ENCODE results near the gene VTI1B. TPM values are rescaled to one million over a fixed set of nuclear protein-coding genes. Genes with fewer than 3 reads are reported as not detected.

The VTI1B gene
- total RNA-seq, 1 donor from 2014 or later: 81.0 TPM

DNA sequence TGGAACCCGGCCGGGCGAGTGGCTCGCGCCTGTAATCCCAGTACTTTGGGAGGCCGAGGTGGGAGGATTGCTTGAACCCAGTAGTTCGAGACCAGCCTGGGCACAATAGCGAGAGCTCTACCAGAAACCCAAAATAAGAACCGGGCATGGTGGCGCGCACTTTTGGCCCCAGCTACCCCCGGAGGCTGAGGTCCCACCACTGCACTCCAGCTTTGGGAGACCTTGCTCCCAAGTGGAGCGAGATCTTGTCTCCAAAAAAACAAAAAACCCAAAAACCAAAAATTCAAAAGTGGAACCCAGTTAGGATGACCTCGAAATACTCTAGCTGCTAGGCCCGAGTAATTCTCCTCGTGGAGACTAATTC, 769 bp upstream of the VTI1B start:
- ATAC-seq: no peak

DNA sequence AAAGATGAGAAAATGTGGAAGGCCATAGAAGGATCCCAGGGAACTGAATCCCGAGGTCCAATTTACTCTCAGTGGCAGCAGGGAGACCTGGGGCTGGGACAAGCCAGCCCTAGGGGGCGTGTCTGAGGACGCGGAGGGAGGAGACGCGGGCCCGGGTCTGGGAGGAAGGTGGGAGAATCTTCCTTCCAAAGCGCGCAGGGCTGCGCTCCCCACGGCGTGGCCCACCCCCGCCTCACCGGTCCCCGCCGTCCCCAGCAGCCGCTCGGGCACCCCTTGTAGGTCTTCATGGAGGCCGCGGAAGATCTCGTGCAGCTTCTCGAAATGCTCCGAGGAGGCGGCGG, 323 bp downstream of the VTI1B start:
- peak; percentile 80 for ATAC-seq

DNA sequence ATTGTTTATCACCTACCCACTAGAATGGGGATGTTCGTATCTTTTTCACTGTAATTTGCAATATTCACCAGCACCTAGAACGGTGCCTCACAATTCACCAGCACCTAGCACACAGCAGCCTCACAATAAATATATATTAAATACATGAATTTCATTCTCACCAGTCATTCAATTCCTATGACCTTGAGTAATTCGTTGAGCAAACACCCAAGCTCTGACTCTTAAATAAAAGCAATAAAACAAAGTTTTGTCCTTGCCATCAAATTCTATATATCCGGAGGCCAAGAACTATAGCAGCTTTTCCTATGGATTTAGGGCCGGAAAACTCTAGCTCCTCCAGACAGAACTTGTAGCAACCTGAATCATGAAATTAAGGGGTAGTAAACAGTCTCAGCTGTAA, 981 bp downstream of the VTI1B start:
- ATAC-seq: no peak

DNA sequence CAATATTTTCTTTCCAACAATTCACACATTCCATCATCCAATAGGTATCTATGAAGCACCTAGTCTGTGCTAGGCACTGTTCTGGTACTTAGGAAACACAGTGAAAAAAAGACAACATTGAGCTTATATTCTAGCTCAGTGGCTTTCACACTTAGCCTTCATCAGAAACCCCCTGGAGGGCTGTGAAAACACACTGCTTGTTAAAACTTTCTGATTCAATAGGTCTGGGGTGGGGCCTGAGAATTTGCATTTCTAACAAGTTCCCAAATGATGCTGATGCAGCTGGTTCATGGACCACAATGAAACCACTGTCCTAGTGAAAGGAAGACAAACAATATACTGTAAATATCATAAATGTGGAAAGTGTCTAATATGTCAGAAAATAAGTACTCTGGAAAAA, 5.9 kb downstream of the VTI1B start:
- ATAC-seq: no peak

DNA sequence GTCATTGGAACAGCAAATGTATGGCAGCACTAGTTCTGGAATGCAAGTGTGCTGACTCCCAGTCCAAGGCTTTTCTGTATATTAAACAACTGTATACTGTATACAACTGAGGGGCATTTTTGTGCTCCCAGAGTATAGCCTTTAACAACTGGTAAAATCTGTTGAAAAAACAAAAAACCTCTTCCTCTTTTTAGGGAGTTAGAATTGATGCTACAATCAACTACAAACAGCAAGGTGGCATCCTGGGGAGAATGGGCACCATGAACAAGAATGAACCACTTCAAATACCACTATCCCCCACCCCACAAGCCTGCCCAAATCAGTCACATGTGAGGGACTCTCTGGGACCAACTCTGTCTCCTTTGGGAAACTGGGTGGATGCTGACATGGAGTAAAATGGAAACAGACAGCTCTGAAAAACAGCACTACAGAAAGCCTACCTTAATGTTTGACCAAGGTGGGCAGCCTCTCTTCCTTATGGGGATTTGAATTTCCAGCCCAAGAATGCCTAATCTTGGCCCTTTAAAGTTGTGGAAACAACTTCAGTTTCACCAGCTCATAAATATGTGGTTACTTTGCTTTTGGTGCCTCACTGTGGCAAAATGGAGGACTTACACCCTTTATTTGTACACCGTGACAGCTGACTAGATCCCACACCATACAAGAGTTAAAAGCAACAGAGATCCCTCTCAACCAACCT, 7.5 kb downstream of the VTI1B start:
- peak; percentile 71 for ATAC-seq

DNA sequence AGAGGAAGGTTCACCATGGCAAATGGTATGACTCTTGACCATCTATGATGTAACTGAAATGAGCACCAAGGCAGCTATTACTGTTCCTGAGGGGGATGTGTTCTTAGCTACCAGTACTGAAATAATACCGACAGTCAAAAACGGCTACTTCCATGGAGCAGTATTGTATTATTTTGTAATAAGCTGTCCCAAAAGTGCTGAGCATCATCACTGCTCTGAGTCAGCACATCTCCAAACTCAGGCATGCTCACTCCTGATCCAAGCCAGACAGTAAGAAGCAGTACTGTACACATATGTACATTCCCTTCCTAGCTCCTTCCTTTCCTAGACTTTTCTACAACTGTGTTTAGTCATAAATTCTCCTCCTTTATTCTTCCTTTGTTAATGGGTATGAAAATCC, 8.6 kb downstream of the VTI1B start:
- peak; percentile 42 for ATAC-seq

DNA sequence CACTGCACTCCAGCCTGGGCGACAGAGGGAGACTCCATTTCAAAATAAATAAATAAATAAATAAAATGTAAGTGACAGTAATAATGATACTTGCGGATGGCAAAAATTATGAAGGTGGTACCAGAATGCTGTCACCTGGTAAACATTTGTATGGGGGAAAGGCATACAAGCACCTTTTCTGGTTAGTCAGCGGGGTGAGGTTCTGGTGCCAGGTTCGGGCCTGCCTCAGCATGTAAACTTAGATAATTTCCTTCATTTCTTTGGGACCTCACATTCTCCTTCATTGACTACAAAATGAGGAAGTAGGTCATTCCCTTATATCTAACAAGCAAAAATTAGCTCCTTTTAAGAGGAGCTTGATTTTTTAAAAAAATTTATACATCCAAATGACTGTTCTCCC, 10.8 kb downstream of the VTI1B start:
- peak; percentile 71 for ATAC-seq

DNA sequence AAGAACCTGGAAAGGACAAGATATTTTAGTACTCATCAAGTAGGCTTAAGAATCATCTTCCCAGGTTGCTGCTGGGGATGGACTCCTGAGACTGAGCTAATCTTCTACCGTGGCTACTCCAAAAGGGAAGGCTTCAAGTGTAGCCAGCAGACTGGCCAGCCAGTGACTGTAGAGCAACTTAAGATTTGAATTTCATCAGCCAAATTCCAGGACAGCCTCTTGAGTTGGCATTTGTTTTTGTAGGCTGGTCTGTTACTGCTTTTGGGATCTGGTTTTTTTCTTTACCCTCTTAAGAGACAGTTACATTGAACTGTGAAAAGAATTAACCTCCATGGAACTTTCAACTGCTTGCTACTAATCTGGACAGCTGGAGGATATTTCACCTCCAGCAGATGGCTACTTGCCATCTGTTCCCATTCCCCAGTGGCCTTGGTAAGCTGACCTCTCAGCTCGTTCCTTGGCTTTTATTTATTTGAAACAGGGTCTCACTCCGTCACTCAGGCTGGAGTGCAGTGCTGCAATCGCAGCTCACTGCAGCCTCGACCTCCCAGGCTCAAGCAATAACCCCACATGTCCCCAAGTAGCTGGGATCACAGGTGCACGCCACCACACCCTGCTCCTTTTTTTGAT, 20.7 kb downstream of the VTI1B start:
- ATAC-seq: no peak

DNA sequence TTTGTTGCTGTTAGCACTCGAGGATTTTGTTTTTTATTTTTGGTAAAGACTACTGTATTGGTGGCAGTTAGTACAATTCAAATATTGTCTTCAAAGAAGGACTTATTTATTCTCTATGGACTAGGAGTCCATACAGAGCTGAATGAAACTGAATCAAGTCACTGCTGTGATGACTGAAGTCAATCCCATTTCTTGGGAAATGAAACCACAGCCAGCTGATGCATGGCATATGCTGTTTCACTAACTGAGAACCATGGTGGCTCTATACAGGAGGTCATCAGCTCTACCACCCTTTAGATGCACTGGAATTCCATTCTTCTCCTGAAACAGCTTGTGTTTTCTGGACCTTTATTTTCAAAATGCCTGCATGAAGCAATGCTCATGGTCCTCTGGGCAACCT, 22.2 kb downstream of the VTI1B start:
- ATAC-seq: no peak

DNA sequence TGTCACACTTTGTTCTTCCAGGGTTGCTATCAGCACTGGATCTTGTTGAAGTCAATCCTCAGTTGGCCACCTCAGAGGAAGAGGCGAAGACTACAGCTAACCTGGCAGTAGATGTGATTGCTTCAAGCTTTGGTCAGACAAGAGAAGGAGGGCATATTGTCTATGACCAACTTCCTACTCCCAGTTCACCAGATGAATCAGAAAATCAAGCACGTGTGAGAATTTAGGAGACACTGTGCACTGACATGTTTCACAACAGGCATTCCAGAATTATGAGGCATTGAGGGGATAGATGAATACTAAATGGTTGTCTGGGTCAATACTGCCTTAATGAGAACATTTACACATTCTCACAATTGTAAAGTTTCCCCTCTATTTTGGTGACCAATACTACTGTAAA, 23.7 kb downstream of the VTI1B start:
- peak; percentile 30 for ATAC-seq

DNA sequence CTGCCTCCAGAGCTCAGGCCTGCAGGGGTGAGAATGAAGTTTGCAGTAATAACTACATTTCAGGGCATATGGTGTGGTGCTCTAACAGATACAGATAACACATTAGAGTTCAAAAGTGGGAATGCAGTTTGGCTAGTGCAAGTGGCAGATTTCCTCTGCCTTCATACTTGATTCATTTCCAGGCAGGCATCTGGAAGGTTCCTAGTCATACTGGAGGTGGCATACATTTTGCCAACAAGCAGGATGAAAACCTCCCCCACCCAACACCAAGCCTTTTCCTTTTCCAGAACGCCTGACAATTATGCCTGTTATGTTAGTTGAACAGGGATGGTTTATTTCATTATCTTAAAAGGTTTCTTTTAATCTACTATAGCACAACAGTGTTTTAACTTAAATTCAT, 24.3 kb downstream of the VTI1B start:
- ATAC-seq: no peak

DNA sequence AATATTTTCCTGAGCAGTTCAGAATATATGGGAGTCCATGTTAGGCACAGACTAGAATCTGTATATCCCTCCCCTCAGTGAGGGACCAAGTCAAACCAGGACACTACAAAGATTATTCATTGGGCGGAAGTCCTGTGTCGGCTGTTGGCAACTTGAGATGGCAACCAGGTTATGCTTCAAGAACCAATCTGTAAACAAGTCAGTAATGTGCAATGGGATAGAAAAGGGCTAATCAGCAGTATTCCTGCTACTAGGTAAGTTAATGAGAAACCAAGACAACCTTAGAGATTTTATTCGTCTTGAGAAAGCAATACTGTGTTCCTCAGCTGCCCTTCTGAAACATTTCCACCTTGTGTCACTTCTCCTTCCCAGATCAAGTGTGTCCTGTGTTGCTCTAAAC, 28.3 kb downstream of the VTI1B start:
- no peak for ATAC-seq

DNA sequence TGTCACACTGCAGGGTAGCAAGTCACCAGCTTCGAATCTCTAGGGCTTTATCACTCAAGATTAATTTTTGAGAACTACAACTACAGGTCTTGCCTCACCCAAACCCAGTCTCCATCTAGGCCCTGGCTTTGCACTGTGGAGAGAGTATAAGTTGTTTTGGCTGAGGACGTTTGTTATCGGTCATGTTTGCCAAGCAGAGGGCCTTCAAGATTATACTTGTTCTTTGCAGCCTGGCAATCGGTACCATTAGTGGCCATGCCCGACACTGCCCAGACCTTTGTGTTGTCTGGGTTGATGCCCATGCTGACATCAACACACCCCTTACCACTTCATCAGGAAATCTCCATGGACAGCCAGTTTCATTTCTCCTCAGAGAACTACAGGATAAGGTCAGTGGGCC, 29.0 kb downstream of the VTI1B start:
- no peak for ATAC-seq

DNA sequence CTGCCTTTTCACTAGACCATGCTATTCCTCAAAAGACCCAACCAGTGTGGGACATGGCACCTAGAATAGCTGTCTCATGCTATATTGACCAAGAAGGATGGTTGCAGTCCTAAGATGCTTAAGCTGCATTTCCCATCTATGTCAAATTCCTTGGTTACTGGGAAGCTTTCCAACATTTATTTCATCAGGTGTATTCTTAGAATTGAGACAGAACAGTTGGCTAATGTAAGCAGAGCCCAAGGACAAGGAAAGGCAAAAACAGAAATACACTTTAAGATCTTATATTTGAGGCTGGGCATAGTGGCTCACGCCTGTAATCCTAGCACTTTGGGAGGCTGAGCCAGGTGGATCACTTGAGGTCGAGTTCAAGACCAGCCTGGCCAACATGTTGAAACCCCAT, 30.0 kb downstream of the VTI1B start:
- no peak for ATAC-seq

DNA sequence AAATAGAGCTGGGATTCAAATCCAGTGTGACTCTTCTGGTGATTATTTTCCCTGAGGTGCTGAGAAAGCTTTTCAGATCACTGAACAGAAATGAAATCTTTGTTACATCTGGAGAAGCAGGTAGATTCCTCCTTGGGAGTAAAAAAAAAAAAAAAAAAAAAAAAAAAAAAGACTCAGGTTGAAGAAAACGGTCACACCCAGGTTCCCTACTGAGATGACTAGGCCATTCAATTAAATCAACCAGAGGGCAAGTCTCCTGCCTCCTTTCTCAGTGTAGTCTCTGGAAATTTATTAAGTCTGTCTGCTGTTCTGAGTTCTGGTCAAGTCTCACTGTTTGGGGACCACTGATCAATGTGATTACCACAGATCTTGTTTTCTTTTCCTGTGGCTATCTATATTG, 30.7 kb downstream of the VTI1B start:
- no peak for ATAC-seq

DNA sequence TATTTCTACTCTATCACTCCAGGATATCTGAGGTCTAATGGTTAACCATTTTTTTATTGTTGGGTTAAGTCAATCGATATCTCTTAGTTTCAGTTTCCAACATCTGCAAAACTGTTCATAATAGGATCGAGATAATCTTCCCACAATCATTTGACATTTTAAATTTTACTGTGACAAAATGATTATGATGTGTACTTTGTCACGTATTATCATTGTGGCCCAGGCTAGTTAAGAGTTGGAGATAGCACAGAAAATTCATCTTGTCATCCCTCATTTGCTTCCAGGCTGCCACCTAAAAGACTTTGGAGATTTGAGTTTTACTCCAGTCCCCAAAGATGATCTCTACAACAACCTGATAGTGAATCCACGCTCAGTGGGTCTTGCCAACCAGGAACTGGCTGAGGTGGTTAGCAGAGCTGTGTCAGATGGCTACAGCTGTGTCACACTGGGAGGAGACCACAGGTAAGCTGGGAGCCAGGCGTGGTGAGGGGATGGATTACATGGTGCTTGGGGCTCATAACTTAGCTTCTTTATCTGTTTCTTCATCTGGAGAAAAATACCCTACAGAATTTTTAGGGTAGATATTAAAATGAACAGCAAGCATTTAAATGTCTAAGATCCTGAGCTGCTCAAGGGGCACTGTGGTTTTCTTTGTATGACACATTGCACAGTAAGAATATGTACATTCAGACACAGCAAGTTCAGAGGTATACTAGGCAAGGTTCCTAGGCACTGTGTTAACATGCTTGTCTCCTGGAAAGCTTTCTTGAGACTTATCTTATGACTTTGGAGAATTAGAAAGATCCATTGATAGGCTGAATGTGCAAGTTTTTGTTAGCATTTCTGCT, 32.3 kb downstream of the VTI1B start:
- ATAC-seq: peak; percentile 75

DNA sequence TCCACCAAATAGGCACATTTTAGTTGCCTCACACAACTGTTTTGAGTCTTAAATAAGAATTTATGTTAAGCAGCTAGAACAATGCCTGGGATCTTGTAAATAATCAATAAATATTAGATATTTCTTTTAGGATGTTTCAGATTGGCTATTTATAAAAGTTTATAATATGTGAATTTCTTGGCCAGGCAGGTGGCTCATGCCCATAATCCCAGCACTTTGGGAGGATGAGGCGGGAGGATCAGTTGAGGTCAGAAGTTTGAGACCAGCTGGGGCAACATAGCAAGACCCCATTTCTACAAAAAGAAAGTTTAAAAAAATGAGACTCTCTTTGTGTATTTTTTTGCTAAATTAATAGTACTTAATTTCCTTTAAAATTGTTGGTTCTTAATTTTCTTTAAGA, 33.0 kb downstream of the VTI1B start:
- no peak for ATAC-seq

DNA sequence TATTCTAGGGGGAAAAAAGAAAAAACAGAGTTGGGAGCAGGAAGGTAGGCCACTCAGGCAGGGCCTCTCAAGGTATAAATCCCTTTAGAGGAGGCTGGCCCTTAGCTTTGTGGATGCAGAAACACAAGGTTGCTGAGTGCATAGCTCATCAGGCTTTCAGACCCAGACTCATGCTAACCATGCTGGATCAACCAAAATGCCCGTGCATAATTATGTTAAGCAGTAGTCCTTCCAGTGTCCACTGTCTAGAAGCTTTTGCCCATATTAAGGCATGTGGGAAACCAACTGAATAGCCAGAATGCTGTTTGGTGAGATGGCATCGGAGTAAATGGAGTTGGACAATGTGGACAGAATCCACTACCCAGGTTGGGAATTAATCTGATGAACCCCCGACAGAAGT, 35.8 kb downstream of the VTI1B start:
- no peak for ATAC-seq

DNA sequence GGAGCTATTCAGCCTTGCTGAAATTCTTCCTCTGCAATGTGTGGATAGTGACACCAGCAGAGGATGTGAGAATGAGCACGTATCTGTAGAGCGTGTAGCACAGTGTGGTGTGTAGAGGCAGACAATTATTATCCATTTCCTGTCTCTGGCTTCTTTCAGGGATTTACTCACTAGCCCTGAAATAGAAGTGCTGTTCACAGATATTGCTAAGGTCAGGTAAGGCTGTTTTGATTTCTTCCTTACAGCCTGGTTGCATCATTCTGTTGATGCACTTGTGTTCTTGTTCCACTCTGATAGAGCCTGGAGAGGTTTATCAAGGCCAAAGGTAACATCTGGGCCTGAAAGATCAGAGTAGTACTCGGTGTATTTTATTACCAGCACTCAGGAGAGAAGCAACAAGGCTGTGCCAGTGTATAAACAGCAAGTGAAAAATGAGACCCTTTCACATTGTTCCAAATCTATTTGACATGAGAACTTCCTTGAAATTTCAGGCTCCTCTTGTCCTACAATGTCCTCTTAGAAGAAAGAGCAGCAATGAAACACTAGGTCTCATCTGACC, 38.0 kb downstream of the VTI1B start:
- ATAC-seq: peak; percentile 76

DNA sequence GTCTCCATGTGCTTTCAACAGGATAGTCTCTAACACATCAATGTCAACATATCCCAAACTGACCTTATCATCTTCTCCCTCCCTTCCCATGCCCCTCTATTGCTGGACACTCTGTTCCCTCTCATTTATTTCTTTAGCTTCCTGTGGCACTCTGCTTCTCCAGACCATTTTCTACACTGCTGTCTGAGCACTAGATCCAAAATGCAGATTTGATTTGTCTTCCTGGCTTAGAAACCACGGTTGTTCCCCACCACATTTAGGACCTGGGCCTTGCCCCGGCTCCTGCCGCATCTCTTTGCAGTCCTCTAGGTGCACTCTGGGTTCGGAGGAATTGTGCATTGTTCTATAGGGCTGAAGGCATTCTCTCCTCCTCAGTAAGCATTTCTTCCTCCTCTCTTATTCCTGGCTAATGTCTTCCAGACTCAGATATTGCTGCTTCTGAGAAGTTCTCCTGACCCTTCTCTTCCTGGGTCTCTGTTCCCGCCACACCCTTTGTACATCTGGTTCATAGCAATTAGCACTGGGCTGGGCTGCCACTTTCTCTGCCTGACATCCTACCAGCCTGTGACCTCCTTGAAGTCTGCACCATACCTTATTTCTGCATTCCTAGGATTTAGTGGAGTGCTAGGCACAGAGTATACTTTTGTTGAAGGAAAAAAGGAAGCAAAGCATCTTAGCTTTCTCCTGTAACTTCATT, 40.8 kb downstream of the VTI1B start:
- no peak for ATAC-seq

DNA sequence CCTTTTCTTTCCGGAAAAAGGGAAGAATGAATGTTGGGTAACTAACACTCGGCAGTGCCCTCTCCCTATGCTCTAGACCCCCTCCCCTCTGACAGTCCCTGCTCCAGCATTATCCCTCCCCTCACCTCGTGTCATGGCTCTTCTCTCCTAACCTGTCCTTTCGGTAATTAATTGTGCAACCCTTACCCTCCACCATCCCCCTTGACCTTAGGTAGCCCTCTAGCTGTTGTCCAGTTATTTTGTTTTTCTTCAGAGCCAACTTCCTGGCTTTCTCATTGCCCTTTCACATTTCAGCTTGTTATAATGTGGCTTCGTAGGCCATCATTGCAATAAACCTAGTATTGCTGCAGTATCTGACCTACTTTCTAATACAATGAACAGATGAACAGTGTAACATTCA, 43.5 kb downstream of the VTI1B start:
- ATAC-seq: no peak

DNA sequence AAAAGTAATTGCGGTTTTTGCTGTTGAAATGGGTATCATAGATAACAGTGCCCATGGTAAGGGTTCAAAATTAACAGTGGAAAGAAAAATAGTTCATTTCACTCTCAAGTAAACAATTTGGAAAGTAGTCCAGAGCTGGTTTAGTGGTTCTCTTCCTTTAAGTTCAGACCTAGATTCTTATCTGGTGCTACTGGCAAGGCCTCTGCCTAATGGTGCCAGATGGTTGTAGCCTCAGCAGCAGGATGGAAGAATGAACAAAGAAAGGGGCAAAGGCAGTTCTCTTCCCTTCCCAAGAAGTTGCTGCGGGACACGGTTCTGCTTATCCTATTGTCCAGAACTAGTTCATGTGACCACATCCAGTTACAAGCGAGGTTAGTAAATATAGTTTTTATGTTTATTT, 44.2 kb downstream of the VTI1B start:
- ATAC-seq: no peak

DNA sequence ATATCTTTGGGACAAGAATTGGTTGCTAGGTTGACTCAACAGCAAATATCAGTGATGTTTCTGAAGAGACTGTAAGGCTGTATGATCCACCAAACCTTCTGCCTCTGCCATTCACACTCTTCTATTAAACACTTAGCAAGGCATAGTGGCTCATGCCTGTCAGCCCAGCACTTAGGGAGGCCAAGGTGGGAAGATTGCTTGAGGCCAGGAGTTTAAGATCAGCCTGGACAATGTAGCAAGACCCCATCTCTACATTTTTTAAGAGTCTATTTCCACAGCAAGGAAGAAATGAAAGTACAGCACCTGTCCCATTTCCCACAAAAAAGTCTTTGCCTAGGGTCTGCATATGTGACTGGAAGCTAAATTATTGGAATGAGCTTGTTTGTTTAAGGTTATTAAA, 46.9 kb downstream of the VTI1B start:
- no peak for ATAC-seq

Data from esophagus mucosa (tissue), 1 donor.